HCT116 (cell line): ENCODE data around the gene IFI27. TPM values are rescaled to one million over a fixed set of nuclear protein-coding genes. Genes with fewer than 3 reads are reported as not detected.

ENCODE experiments used
- ATAC-seq: fragments of 200-7000 bp; cut with Tn5 transposase; 2 replicates; pipeline ENCODE4 v1.9.1; 2020; ENCODE audit warnings: mild to moderate bottlenecking, moderate library complexity
- BruUV-seq: library from RNA; stranded (reverse); fragments of 400-500 nt; replicated peaks from 2 replicates; lab custom pipeline; 2021; lab: Mats Ljungman, UMichigan
- CTCF ChIA-PET: fragments of 300-600 bp; sonication (Branson Sonifier 250); formaldehyde crosslinking; loops from one replicate; lab custom pipeline; 2021; ENCODE audit warnings: antibody characterized with exemption; lab: Charles Lee
- POLR2A ChIA-PET: fragments of 300-600, 350-600 bp; sonication (Branson Sonifier 250); formaldehyde crosslinking; loops from one replicate; lab custom pipeline; 2021; ENCODE audit warnings: antibody characterized with exemption; lab: Charles Lee
- RAD21 ChIA-PET, 2 experiments: fragments of 300-600 bp; sonication (Branson Sonifier 250); formaldehyde crosslinking; loops; one replicate each; lab custom pipeline; 2023; ENCODE audit warnings: low total read pairs in 2 of 2; ENCODE audit not compliant: uncharacterized antibody in 2 of 2, unreplicated experiment in 2 of 2, low non-redundant PET in 1 of 2; lab: Charles Lee
- DNase-seq: peaks from one replicate; pipeline ENCODE4 v3.0.0-alpha.2; 2010; ENCODE audit warnings: low read depth, low spot score
- H2AFZ ChIP-seq: fragments of 200-600 bp; shearing (Covaris generic), sonication (generic); 2 replicates; pipeline ENCODE4 v1.6.1; 2017; ENCODE audit warnings: low read depth, mixed run types, mixed read lengths, antibody characterized with exemption, low read length; ENCODE audit not compliant: poor library complexity, severe bottlenecking
- H3K27ac ChIP-seq: 2 replicates; pipeline ENCODE4 v1.5.1; 2012; ENCODE audit warnings: low read depth, low read length
- H3K27me3 ChIP-seq: fragments of 200-600 bp; sonication (generic); 2 replicates; pipeline ENCODE4 v1.6.1; 2016; ENCODE audit warnings: mixed run types, low read length, mixed read lengths; ENCODE audit not compliant: insufficient read depth
- H3K36me3 ChIP-seq, 2 experiments: fragments of 200-500 bp in 1 of 2; fragments of 200-600 bp in 1 of 2; sonication (Bioruptor generic) in 1 of 2; sonication (generic) in 1 of 2; 2 replicates each; pipeline versions ENCODE4 v1.5.1 to v1.6.1; 2014 to 2016; ENCODE audit warnings: low read length in 2 of 2, inconsistent platforms in 1 of 2, mixed read lengths in 1 of 2, mixed run types in 1 of 2; ENCODE audit not compliant: insufficient read depth in 2 of 2, control insufficient read depth in 1 of 2
- H3K4me1 ChIP-seq, 2 experiments: fragments of 200-600 bp in 1 of 2; sonication (generic) in 1 of 2; 2 replicates each; pipeline versions ENCODE4 v1.5.1 to v1.6.1; 2012 to 2017; ENCODE audit warnings: low read length in 2 of 2, inconsistent platforms in 1 of 2, mild to moderate bottlenecking in 1 of 2, mixed read lengths in 1 of 2, mixed run types in 1 of 2, moderate library complexity in 1 of 2; ENCODE audit not compliant: insufficient read depth in 2 of 2, control insufficient read depth in 1 of 2
- H3K4me2 ChIP-seq: fragments of 200-600 bp; sonication (generic); 2 replicates; pipeline ENCODE4 v1.6.1; 2017; ENCODE audit warnings: mixed run types, low read length, mixed read lengths
- H3K4me3 ChIP-seq, 2 experiments: fragments of 200-600 bp in 1 of 2; sonication (generic) in 1 of 2; replicated peaks in 1 of 2; 2 replicates each; pipeline ENCODE4 v1.5.1; 2011 to 2016; ENCODE audit warnings: low read length in 2 of 2, control low read depth in 1 of 2, low read depth in 1 of 2, mild to moderate bottlenecking in 1 of 2, mixed read lengths in 1 of 2, mixed run types in 1 of 2
- H3K79me2 ChIP-seq: fragments of 200-600 bp; sonication (generic); 2 replicates; pipeline ENCODE4 v1.6.1; 2017; ENCODE audit warnings: mild to moderate bottlenecking, mixed run types, low read length, moderate library complexity, mixed read lengths; ENCODE audit not compliant: insufficient read depth
- H3K9ac ChIP-seq: fragments of 200-600 bp; sonication (generic); 2 replicates; pipeline ENCODE4 v1.6.1; 2016; ENCODE audit warnings: low read length, mixed read lengths
- H3K9me2 ChIP-seq: fragments of 200-600 bp; sonication (generic), shearing (Covaris generic); 2 replicates; pipeline ENCODE4 v1.6.1; 2017; ENCODE audit warnings: mixed run types, mild to moderate bottlenecking, moderate library complexity; ENCODE audit not compliant: insufficient read depth
- H3K9me3 ChIP-seq, 2 experiments: fragments of 200-500 bp in 1 of 2; fragments of 200-600 bp in 1 of 2; sonication (Bioruptor generic) in 1 of 2; sonication (generic) in 1 of 2; 2 replicates each; pipeline ENCODE4 v1.6.1; 2014 to 2017; ENCODE audit warnings: low read length in 2 of 2, mixed read lengths in 2 of 2, inconsistent platforms in 1 of 2, low read depth in 1 of 2, mild to moderate bottlenecking in 1 of 2, mixed run types in 1 of 2, moderate library complexity in 1 of 2; ENCODE audit not compliant: control insufficient read depth in 1 of 2, insufficient read depth in 1 of 2
- H4K20me1 ChIP-seq: fragments of 200-600 bp; sonication (generic), shearing (Covaris generic); 2 replicates; pipeline ENCODE4 v1.6.1; 2017; ENCODE audit warnings: mixed run types, mild to moderate bottlenecking, moderate library complexity; ENCODE audit not compliant: insufficient read depth
- EZH2 ChIP-seq: fragments of 200-600 bp; sonication (generic); IDR thresholded peaks from 2 replicates; pipeline ENCODE4 v1.6.1; 2017; ENCODE audit warnings: antibody characterized with exemption, mixed run types
- FOSL1 ChIP-seq: IDR thresholded peaks from 2 replicates; pipeline ENCODE4 v1.6.1; 2012; ENCODE audit warnings: low read depth
- RAD21 ChIP-seq: IDR thresholded peaks from 2 replicates; pipeline ENCODE4 v1.6.1; 2012; ENCODE audit warnings: low read depth, mild to moderate bottlenecking
- intact Hi-C: fragments of 100-400 bp; cut with micrococcal nuclease; formaldehyde crosslinking; loops from 2 replicates; pipeline ENCODE4 v1.10.0; 2022
- total RNA-seq: library from RNA; stranded (reverse); gene quantifications from one replicate; pipeline ENCODE4 v1.2.1, GENCODE V29; 2021; ENCODE audit not compliant: unreplicated experiment
- TF ChIP-seq, protein P1 (sequence below): IDR thresholded peaks from 2 replicates; pipeline ENCODE4 v1.6.1; 2012
- TF ChIP-seq, protein P2 (sequence below): IDR thresholded peaks from 2 replicates; pipeline ENCODE4 v1.6.1; 2012; ENCODE audit warnings: low read depth

The IFI27 gene
- total RNA-seq, 1 experiment from 2014 or later = 3.8 TPM

DNA sequence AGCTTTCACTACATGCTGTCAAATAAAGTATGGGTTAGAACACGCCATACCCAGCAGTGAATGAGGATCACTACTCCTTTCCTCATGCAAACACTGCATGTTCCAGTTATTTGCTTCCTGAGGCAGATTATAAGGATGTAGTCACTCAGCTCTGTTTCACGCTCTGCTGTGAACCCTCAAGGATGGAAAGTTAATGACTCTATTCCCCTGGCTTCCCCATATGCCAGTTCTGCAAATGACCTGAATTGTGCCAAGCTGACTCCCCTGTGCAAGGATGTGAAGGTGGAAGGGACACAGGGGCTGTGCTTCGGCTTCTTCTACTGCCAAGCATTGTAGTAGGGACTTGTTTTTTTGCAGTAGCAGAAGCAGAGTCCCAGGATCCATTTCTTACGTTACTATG lies 22.6 kb upstream of the IFI27 start:
- peaks cover 0 to 6% of the 10 kb centered on the region in 2 experiments; a peak in 1 of 4 replicates for H3K4me1 ChIP-seq
- H3K27ac ChIP-seq = no peak overlapping the region
- no peak overlapping the region for H3K4me3 ChIP-seq
- TF ChIP-seq, protein P1, sequence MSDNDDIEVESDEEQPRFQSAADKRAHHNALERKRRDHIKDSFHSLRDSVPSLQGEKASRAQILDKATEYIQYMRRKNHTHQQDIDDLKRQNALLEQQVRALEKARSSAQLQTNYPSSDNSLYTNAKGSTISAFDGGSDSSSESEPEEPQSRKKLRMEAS = no peak
- TF ChIP-seq, protein P2, sequence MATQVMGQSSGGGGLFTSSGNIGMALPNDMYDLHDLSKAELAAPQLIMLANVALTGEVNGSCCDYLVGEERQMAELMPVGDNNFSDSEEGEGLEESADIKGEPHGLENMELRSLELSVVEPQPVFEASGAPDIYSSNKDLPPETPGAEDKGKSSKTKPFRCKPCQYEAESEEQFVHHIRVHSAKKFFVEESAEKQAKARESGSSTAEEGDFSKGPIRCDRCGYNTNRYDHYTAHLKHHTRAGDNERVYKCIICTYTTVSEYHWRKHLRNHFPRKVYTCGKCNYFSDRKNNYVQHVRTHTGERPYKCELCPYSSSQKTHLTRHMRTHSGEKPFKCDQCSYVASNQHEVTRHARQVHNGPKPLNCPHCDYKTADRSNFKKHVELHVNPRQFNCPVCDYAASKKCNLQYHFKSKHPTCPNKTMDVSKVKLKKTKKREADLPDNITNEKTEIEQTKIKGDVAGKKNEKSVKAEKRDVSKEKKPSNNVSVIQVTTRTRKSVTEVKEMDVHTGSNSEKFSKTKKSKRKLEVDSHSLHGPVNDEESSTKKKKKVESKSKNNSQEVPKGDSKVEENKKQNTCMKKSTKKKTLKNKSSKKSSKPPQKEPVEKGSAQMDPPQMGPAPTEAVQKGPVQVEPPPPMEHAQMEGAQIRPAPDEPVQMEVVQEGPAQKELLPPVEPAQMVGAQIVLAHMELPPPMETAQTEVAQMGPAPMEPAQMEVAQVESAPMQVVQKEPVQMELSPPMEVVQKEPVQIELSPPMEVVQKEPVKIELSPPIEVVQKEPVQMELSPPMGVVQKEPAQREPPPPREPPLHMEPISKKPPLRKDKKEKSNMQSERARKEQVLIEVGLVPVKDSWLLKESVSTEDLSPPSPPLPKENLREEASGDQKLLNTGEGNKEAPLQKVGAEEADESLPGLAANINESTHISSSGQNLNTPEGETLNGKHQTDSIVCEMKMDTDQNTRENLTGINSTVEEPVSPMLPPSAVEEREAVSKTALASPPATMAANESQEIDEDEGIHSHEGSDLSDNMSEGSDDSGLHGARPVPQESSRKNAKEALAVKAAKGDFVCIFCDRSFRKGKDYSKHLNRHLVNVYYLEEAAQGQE = no peak
- no peak for TF ChIP-seq FOSL1
- no peaks in the 10 kb centered on the region for H3K36me3 ChIP-seq
- ChIA-PET RAD21 (no interaction called here), CTCF (no interaction called here), POLR2A (no interaction called here)
- no peak overlapping the region for H3K4me2 ChIP-seq
- DNase-seq (no peak), ATAC-seq (no peak)
- no peaks in the 10 kb centered on the region for H3K9me3 ChIP-seq
- H2AFZ ChIP-seq = no peak overlapping the region
- intact Hi-C loops = no loop called here
- H4K20me1 ChIP-seq = no peaks in the 10 kb centered on the region
- H3K9ac ChIP-seq = no peak overlapping the region
- no peaks in the 10 kb centered on the region for H3K9me2 ChIP-seq
- H3K27me3 ChIP-seq = no peaks in the 10 kb centered on the region
- no peaks in the 10 kb centered on the region for H3K79me2 ChIP-seq
- no TSS peak for BruUV-seq

DNA sequence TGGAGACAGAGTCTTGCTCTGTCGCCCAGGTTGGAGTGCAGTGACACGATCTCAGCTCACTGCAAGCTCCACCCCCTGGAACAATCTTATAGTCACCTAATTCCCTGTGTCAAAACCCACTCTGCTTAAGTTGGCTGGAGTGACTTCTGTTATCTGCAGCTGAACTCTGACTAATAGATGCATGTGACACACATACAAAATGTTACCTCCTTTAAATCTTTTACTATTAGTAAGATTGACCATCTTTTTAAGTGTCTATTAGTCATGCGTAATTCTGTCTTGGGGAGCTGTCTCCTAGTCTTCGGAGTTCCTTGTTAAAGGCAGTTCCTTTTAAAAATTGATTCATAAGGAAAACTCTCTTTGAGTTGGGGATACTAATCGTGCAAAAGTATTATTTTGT lies 22.0 kb upstream of the IFI27 start:
- intact Hi-C loops = no loop called here
- ChIA-PET CTCF (no interaction called here), RAD21 (no interaction called here), POLR2A (no interaction called here)
- ATAC-seq (no peak), DNase-seq (no peak)
- TF ChIP-seq EZH2 (no peak), RAD21 (no peak)
- no TSS peak for BruUV-seq
- Histone ChIP-seq H4K20me1 (no peaks in the 10 kb centered on the region), H3K9ac (no peak overlapping the region), H3K9me2 (no peaks in the 10 kb centered on the region), H2AFZ (no peak overlapping the region), H3K79me2 (no peaks in the 10 kb centered on the region), H3K27ac (no peak overlapping the region), H3K4me3 (no peak overlapping the region), H3K4me1 (peaks cover 0 to 6% of the 10 kb centered on the region in 2 experiments; a peak in 1 of 4 replicates), H3K27me3 (no peaks in the 10 kb centered on the region), H3K4me2 (no peak overlapping the region), H3K36me3 (no peaks in the 10 kb centered on the region), H3K9me3 (no peaks in the 10 kb centered on the region)
